Measurements from ENCODE around the gene NTRK2.

Gene NTRK2

GRCh38 chr9:84785792-84786547, 116.4 kb downstream of the NTRK2 start:
- no peak for DNase-seq

- no peak for DNase-seq
These were observed 119.4 kb downstream of the NTRK2 start for GRCh38 chr9:84788803-84789462.

GRCh38 chr9:84789463-84789830, 119.9 kb downstream of the NTRK2 start:
- DNase-seq, result no peak

GRCh38 chr9:84791643-84792042, 122.1 kb downstream of the NTRK2 start:
- no peak for DNase-seq

- no peak for DNase-seq
These were observed 123.7 kb downstream of the NTRK2 start for GRCh38 chr9:84793251-84793650.

GRCh38 chr9:84794981-84795637, 125.6 kb downstream of the NTRK2 start:
- no peak for DNase-seq

GRCh38 chr9:84796404-84796803, 126.9 kb downstream of the NTRK2 start:
- DNase-seq, result no peak

- no peak for DNase-seq
These were observed 129.7 kb downstream of the NTRK2 start for GRCh38 chr9:84799251-84799650.

GRCh38 chr9:84804951-84805694, 135.6 kb downstream of the NTRK2 start:
- no peak for DNase-seq

- DNase-seq, result no peak
These were observed 137.9 kb downstream of the NTRK2 start for GRCh38 chr9:84807431-84807830.

- DNase-seq, result no peak
These were observed 138.4 kb downstream of the NTRK2 start for GRCh38 chr9:84807870-84808390.

- DNase-seq, result no peak
These were observed 138.9 kb downstream of the NTRK2 start for GRCh38 chr9:84808416-84808815.

- no peak for DNase-seq
These were observed 141.7 kb downstream of the NTRK2 start for GRCh38 chr9:84811072-84811750.

- no peak for DNase-seq
These were observed 142.2 kb downstream of the NTRK2 start for GRCh38 chr9:84811751-84812074.

- DNase-seq, result no peak
These were observed 142.8 kb downstream of the NTRK2 start for GRCh38 chr9:84812355-84812754.

- no peak for DNase-seq
These were observed 143.3 kb downstream of the NTRK2 start for GRCh38 chr9:84812847-84813246.

- DNase-seq, result no peak
These were observed 146.0 kb downstream of the NTRK2 start for GRCh38 chr9:84815554-84815953.

GRCh38 chr9:84817038-84817437, 147.5 kb downstream of the NTRK2 start:
- DNase-seq, result no peak

GRCh38 chr9:84818791-84819190, 149.3 kb downstream of the NTRK2 start:
- no peak for DNase-seq

GRCh38 chr9:84819491-84819991, 150.0 kb downstream of the NTRK2 start:
- DNase-seq, result no peak

- no peak for DNase-seq
These were observed 151.9 kb downstream of the NTRK2 start for GRCh38 chr9:84821431-84821830.

- DNase-seq, result no peak
These were observed 153.2 kb downstream of the NTRK2 start for GRCh38 chr9:84822589-84823233.
